ENCODE results near the gene FKRP.
"Not testable (repeated sequence)": the region's sequence is repeated elsewhere in the genome, so short reads cannot be mapped to it uniquely, and the experiment has no call there.

Gene FKRP

GRCh38 chr19:46745521-46746280 is at the start of gene FKRP:
FKRP (plus strand) TSS chr19:46746057; CDS start chr19:46755451, 9,394 bp downstream.
- DNase-seq, result no peak

DNA sequence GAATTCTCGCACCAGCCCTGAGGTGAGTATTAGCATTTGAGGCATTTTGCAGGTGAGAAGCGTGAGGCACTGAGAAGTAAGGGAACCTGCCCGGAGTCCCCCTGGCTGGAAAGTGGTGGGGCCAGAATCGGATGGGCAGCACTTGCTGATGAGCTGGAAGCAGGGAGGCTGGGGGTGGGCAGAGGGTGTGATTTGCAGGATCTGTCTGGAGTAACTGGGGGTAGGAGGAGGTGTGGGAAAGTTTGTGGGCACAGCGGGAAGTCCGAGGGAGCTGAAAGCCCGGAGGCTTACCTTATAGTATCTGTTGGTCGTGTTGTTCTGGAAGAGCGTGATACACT is 49.0 kb upstream of the FKRP start:
- no peak for DNase-seq

DNA sequence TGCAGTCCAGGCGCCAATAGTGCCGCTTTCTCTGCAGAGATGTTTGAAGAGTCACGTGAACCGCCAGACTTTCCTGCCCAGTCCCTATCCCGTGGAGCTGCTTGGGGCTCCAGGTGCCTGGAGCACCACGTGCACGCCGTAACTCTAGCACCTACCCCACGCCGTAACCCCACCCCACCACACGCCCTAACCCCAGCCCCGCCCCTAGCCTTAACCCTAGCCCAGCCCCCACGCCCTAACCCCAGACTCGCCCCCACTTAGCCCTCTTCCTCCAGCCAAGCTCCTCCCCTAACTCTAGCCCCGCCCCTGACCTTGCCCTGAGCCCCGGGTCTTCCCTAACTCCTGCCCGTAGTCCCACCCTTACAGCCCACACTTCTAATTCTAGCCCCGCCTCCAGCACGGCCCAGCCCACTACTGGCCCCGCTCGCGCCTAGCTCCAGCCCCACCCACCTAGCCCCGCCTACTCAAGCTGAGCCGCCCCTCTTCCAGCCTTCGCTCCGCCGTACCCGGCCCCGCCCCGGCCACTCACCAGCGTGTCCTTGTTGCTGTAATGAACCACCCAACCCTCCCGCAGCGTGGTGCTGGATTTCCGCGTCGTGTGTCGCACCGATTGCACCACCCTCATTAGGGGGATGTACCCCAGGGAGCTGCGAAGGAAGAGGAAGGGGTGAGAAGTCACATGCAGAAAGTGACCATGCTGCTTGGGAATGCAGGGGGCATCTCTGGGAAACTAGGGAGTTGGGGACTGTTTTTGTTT is 48.5 kb upstream of the FKRP start:
- peak; percentile 14 for DNase-seq

- DNase-seq, result no peak
These were observed 47.2 kb upstream of the FKRP start for GRCh38 chr19:46698395-46699321.

GRCh38 chr19:46700704-46701103 is 45.2 kb upstream of the FKRP start:
- DNase-seq, result no peak

DNA sequence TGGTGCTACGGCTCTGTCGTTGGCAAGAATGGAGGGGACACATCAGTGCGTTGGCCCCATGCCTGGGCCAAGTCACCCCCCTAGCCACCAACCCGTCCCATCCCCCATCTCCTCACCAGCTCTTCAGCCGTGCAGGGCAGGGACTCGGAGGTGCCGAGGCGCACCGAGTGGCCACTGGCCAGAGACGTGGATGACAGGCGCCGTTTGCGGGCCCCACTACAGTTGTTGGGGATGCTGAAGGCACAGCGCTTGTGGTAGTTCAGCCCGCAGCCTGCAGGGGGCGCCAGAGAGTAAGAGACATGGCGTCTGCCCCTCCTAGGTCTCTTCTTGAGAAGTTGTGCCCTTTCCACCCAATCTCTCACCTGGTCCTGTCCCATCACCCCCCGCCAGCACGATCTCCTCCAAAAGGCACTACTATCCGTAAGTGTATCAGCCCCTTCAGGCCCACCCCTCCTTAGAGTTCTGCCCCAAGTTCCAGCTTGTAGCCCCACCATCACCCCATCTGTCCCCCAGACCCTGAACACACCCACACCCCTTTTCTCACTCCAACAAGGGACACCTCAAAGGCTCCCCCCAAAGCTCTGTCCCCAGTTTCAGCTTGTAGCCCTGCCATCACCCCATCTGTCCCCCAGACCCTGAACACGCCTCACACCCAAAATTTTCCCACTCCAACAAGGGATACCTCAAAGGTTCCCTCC is 41.3 kb upstream of the FKRP start:
- DNase-seq, result peak; percentile 84

DNA sequence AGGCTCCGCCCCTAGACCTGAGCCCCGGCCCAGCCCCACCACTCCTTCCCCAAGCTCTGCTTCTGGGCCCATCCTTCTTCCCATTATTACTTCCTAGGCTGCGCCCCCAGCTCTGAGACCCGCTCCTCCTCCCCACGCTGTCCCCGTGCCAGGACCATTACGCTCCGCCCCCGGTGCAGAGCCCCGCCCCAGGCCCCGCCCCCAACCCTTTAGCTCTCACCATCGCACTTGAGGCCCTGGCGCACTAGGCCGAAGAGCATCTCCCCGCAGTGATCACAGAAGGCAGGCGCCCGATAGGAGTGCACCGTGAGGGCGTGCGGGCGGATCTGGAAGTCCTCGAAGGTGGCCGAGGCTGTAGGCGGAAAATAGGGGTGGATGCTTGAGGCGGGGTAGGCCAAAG is 35.2 kb upstream of the FKRP start:
- no peak for DNase-seq

GRCh38 chr19:46712768-46713338 is 33.0 kb upstream of the FKRP start:
- not testable (repeated sequence) for DNase-seq

GRCh38 chr19:46713781-46714443 is 31.9 kb upstream of the FKRP start:
- DNase-seq, result peak; percentile 67

GRCh38 chr19:46714444-46715106 is 31.3 kb upstream of the FKRP start:
- peak; percentile 69 for DNase-seq

GRCh38 chr19:46715620-46715974 is 30.3 kb upstream of the FKRP start:
- DNase-seq, result no peak

DNA sequence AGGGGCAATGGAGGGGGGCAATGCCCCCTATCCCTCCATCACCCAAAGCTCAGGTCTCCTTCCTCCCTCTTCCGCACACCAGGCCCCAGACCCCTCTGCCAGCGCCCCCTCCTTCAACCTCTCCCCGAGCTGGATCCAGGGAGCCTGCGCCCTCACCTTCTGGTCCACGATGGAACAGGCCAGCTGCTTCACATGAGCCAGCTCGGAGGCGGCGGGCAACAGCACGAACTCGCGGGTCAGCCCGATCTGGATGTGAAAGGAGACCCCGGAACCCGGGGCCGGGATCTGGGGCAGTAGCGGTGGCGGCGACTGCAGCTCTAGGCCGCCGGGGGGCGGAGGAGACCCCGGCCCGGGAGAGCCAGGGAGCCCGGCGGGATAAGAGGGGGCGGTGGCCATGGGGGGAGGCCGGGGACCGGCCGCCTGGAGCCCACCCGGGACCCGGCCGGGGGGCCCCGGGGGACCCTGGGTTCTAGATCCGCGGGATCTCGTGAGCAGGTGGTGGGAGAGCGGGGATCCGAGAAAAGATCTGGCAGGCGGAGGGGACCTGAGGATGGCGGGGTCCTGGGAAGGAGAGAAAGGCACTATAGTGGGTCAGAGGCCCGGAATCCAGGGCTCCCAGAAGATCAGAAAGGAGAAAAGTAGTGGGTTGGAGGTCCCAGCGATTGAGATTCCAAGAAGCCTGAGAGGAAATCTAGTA is 29.7 kb upstream of the FKRP start:
- DNase-seq, result no peak

GRCh38 chr19:46716672-46717033 is 29.2 kb upstream of the FKRP start:
- no peak for DNase-seq

DNA sequence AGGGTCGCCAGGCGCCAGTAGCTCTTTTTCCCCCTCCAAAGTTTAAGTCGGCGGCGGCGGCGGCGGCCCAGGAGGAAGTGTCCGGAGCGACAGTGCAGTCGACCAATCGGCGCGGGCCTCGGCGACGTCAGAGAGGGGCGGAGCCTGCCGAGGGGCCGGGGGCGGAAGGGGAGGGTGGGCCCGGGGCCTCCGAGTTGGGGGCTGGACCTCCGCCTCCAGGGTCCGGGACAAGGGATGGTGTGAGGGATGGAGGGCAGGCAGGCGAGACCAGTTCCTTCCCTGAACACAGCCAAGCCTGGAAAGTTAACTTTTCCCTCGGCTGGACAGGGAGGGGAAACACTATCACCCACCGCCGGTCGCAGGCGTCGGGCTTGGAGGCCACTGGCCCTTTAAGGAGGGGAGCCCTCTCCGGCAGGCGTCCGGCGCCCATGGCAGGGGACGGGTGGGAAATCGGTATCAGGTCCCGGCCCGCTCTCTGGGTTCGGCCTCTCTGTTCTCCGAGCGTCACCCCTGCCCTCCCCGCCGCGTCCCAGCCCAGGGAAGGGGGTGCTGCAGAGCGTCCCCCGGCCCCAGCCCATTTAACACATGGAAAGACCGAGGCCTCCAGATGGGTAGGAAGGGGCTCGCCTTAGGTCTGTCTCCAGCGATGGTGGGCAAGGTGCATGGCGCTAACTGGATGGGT is 28.7 kb upstream of the FKRP start, which contains the start of gene PRKD2:
Gene PRKD2, minus strand, starts transcription at position 81 of the 682 bp plus-strand sequence. CDS start 744 bp downstream, outside the sequence.
- peak; percentile 92 for DNase-seq

- peak; percentile 17 for DNase-seq
These were observed 28.1 kb upstream of the FKRP start for GRCh38 chr19:46717716-46718143.

GRCh38 chr19:46718157-46718933 is 27.5 kb upstream of the FKRP start:
- DNase-seq, result peak; percentile 82

DNA sequence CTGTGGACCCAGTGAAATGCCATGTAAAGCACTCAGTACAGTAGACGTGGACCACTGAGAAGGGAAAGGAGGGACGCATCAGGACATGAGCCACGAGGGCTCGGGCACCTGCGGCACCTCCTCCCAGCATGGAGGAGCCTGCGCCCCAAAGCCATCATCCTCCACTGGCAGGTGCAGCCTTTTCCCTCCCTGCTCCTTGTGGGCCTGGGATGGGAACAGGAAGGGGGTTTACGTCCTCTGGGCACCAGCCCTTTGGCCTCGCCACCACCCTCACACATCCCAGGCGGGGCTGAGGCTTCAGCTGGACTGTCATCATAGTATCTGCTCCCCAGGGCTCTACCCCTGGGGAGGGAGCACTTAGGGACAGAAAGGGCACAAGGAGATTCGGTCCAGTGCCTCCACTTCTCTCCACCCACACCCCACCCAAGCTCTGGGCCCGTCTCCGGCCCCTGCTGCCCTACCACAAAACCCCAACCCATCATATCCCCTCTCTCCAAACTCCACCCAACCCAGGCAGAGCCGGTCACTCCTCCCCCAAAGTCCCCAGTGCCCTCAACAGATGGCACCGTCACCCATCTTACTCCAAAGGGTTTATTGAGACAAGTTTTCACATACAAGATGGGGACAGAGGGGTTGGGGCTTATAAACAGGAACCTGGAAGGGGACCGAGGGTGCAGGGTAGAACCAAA is 26.8 kb upstream of the FKRP start:
- DNase-seq, result no peak
